ENCODE results near the gene DNM2.
"Not testable (repeated sequence)": the region's sequence is repeated elsewhere in the genome, so short reads cannot be mapped to it uniquely, and the experiment has no call there.

Gene DNM2

GRCh38 chr19:10748195-10748926 is 30.5 kb downstream of the DNM2 start:
- no peak overlapping the region for H3K9ac ChIP-seq (ENCODE audit: low read length)
- no peaks in the 10 kb centered on the region for H3K36me3 ChIP-seq (ENCODE audit: control insufficient read depth, low read depth, low read length)
- no peaks in the 10 kb centered on the region for H3K27me3 ChIP-seq (ENCODE audit: control insufficient read depth, insufficient read depth, low read length)
- no peak overlapping the region for H3K27ac ChIP-seq (ENCODE audit: low read length)
- no peak overlapping the region for H3K4me3 ChIP-seq (ENCODE audit: low read length)
- no peaks in the 10 kb centered on the region for H3K9me3 ChIP-seq (ENCODE audit: control insufficient read depth, low read depth, low read length)
- H3K4me1 ChIP-seq (ENCODE audit: control insufficient read depth, low read depth, low read length) = no peaks in the 10 kb centered on the region

- no peak overlapping the region for H3K4me3 ChIP-seq (ENCODE audit: low read length)
- no peaks in the 10 kb centered on the region for H3K4me1 ChIP-seq (ENCODE audit: control insufficient read depth, low read depth, low read length)
- no peak overlapping the region for H3K27ac ChIP-seq (ENCODE audit: low read length)
- H3K9ac ChIP-seq (ENCODE audit: low read length) = no peak overlapping the region
- no peaks in the 10 kb centered on the region for H3K36me3 ChIP-seq (ENCODE audit: control insufficient read depth, low read depth, low read length)
- no peaks in the 10 kb centered on the region for H3K9me3 ChIP-seq (ENCODE audit: control insufficient read depth, low read depth, low read length)
- no peaks in the 10 kb centered on the region for H3K27me3 ChIP-seq (ENCODE audit: control insufficient read depth, insufficient read depth, low read length)
Observed at GRCh38 chr19:10748927-10749434, 31.1 kb downstream of the DNM2 start.

- Histone ChIP-seq H3K9ac (ENCODE audit: low read length) (no peak overlapping the region), H3K27me3 (ENCODE audit: control insufficient read depth, insufficient read depth, low read length) (no peaks in the 10 kb centered on the region), H3K4me1 (ENCODE audit: control insufficient read depth, low read depth, low read length) (no peaks in the 10 kb centered on the region), H3K36me3 (ENCODE audit: control insufficient read depth, low read depth, low read length) (no peaks in the 10 kb centered on the region), H3K27ac (ENCODE audit: low read length) (no peak overlapping the region), H3K4me3 (ENCODE audit: low read length) (no peak overlapping the region), H3K9me3 (ENCODE audit: control insufficient read depth, low read depth, low read length) (no peaks in the 10 kb centered on the region)
Observed at GRCh38 chr19:10749435-10750384, 31.8 kb downstream of the DNM2 start.

GRCh38 chr19:10751109-10751953 is 33.5 kb downstream of the DNM2 start:
- no peak overlapping the region for H3K27ac ChIP-seq (ENCODE audit: low read length)
- H3K4me3 ChIP-seq (ENCODE audit: low read length) = no peak overlapping the region
- H3K4me1 ChIP-seq (ENCODE audit: control insufficient read depth, low read depth, low read length) = no peaks in the 10 kb centered on the region
- H3K9me3 ChIP-seq (ENCODE audit: control insufficient read depth, low read depth, low read length) = no peaks in the 10 kb centered on the region
- no peaks in the 10 kb centered on the region for H3K36me3 ChIP-seq (ENCODE audit: control insufficient read depth, low read depth, low read length)
- H3K9ac ChIP-seq (ENCODE audit: low read length) = no peak overlapping the region
- H3K27me3 ChIP-seq (ENCODE audit: control insufficient read depth, insufficient read depth, low read length) = no peaks in the 10 kb centered on the region

- Histone ChIP-seq H3K9me3 (ENCODE audit: control insufficient read depth, low read depth, low read length) (no peaks in the 10 kb centered on the region), H3K36me3 (ENCODE audit: control insufficient read depth, low read depth, low read length) (no peaks in the 10 kb centered on the region), H3K27me3 (ENCODE audit: control insufficient read depth, insufficient read depth, low read length) (no peaks in the 10 kb centered on the region), H3K9ac (ENCODE audit: low read length) (no peak overlapping the region), H3K4me3 (ENCODE audit: low read length) (no peak overlapping the region), H3K27ac (ENCODE audit: low read length) (no peak overlapping the region), H3K4me1 (ENCODE audit: control insufficient read depth, low read depth, low read length) (no peaks in the 10 kb centered on the region)
Observed at GRCh38 chr19:10752237-10752912, 34.5 kb downstream of the DNM2 start.

- Histone ChIP-seq H3K9ac (ENCODE audit: low read length) (no peak overlapping the region), H3K9me3 (ENCODE audit: control insufficient read depth, low read depth, low read length) (no peaks in the 10 kb centered on the region), H3K27ac (ENCODE audit: low read length) (no peak overlapping the region), H3K27me3 (ENCODE audit: control insufficient read depth, insufficient read depth, low read length) (no peaks in the 10 kb centered on the region), H3K4me3 (ENCODE audit: low read length) (no peak overlapping the region), H3K36me3 (ENCODE audit: control insufficient read depth, low read depth, low read length) (no peaks in the 10 kb centered on the region), H3K4me1 (ENCODE audit: control insufficient read depth, low read depth, low read length) (no peaks in the 10 kb centered on the region)
Observed at GRCh38 chr19:10752913-10753704, 35.2 kb downstream of the DNM2 start.

GRCh38 chr19:10756371-10756770 is 38.5 kb downstream of the DNM2 start:
- Histone ChIP-seq H3K9me3 (ENCODE audit: control insufficient read depth, low read depth, low read length) (no peaks in the 10 kb centered on the region), H3K4me1 (ENCODE audit: control insufficient read depth, low read depth, low read length) (no peaks in the 10 kb centered on the region), H3K36me3 (ENCODE audit: control insufficient read depth, low read depth, low read length) (no peaks in the 10 kb centered on the region), H3K4me3 (ENCODE audit: low read length) (no peak overlapping the region), H3K27ac (ENCODE audit: low read length) (no peak overlapping the region), H3K27me3 (ENCODE audit: control insufficient read depth, insufficient read depth, low read length) (no peaks in the 10 kb centered on the region), H3K9ac (ENCODE audit: low read length) (no peak overlapping the region)

GRCh38 chr19:10756791-10757190 is 38.9 kb downstream of the DNM2 start:
- Histone ChIP-seq H3K9ac (ENCODE audit: low read length) (no peak overlapping the region), H3K4me3 (ENCODE audit: low read length) (no peak overlapping the region), H3K36me3 (ENCODE audit: control insufficient read depth, low read depth, low read length) (no peaks in the 10 kb centered on the region), H3K9me3 (ENCODE audit: control insufficient read depth, low read depth, low read length) (no peaks in the 10 kb centered on the region), H3K27me3 (ENCODE audit: control insufficient read depth, insufficient read depth, low read length) (no peaks in the 10 kb centered on the region), H3K4me1 (ENCODE audit: control insufficient read depth, low read depth, low read length) (no peaks in the 10 kb centered on the region), H3K27ac (ENCODE audit: low read length) (no peak overlapping the region)

- not testable (repeated sequence) for H3K4me3 ChIP-seq (ENCODE audit: low read length); H3K9me3 ChIP-seq (ENCODE audit: control insufficient read depth, low read depth, low read length); H3K27me3 ChIP-seq (ENCODE audit: control insufficient read depth, insufficient read depth, low read length); H3K27ac ChIP-seq (ENCODE audit: low read length); H3K4me1 ChIP-seq (ENCODE audit: control insufficient read depth, low read depth, low read length); H3K36me3 ChIP-seq (ENCODE audit: control insufficient read depth, low read depth, low read length); H3K9ac ChIP-seq (ENCODE audit: low read length)
Observed at GRCh38 chr19:10758050-10758449, 40.2 kb downstream of the DNM2 start.

- no peaks in the 10 kb centered on the region for H3K9me3 ChIP-seq (ENCODE audit: control insufficient read depth, low read depth, low read length)
- H3K9ac ChIP-seq (ENCODE audit: low read length) = no peak overlapping the region
- H3K27ac ChIP-seq (ENCODE audit: low read length) = no peak overlapping the region
- H3K36me3 ChIP-seq (ENCODE audit: control insufficient read depth, low read depth, low read length) = peaks cover 5% of the 10 kb centered on the region
- H3K27me3 ChIP-seq (ENCODE audit: control insufficient read depth, insufficient read depth, low read length) = no peaks in the 10 kb centered on the region
- no peaks in the 10 kb centered on the region for H3K4me1 ChIP-seq (ENCODE audit: control insufficient read depth, low read depth, low read length)
- no peak overlapping the region for H3K4me3 ChIP-seq (ENCODE audit: low read length)
Observed at GRCh38 chr19:10758978-10759377, 41.1 kb downstream of the DNM2 start.

Data from iPS-18a (cell line).